ENCODE results near the gene USF3. TPM values are rescaled to one million over a fixed set of nuclear protein-coding genes. Genes with fewer than 3 reads are reported as not detected.

Gene USF3
- total and polyA plus RNA-seq, 2 of the 13 experiments (the other 11 are each of a cell fraction or from before 2014, with no cell fraction given), result 6.3 to 15.2 TPM

- TF ChIP-seq ZNF326 (CRISPR knock-in tag; IDR thresholded peaks at IDR 0.05; ENCODE audit: borderline replicate concordance) (no peak), SP1 (IDR thresholded peaks at IDR 0.05) (no peak), SP1 (CRISPR knock-in tag; IDR thresholded peaks at IDR 0.05) (peak; percentile 90), ZNF639 (CRISPR knock-in tag; conservative IDR thresholded peaks at IDR 0.05) (no peak; the same call in 1 of the 2 replicates), TRIM24 (CRISPR knock-in tag; IDR thresholded peaks at IDR 0.05) (no peak), ZNF660 (CRISPR knock-in tag; IDR thresholded peaks at IDR 0.05; ENCODE audit: borderline replicate concordance, low read depth) (no peak), ETV5 (CRISPR knock-in tag; IDR thresholded peaks at IDR 0.05; ENCODE audit: borderline replicate concordance) (peak; percentile 22; the same call in 1 of the 2 replicates), NFIC (IDR thresholded peaks at IDR 0.05; ENCODE audit: low read length) (no peak), CENPT (CRISPR knock-in tag; IDR thresholded peaks at IDR 0.05; ENCODE audit: low read depth) (no peak), GABPA (IDR thresholded peaks at IDR 0.05; ENCODE audit: low read depth, low read length) (peak; percentile 63), GABPA (CRISPR knock-in tag; IDR thresholded peaks at IDR 0.05; ENCODE audit: low read depth) (peak; percentile 92), GABPB1 (CRISPR knock-in tag; IDR thresholded peaks at IDR 0.05) (peak; percentile 86), ATF1 (CRISPR knock-in tag; IDR thresholded peaks at IDR 0.05) (peak; percentile 79), TEAD3 (CRISPR knock-in tag; optimal IDR thresholded peaks at IDR 0.05; ENCODE audit: borderline replicate concordance) (peak; percentile 27), KDM2A (CRISPR knock-in tag; IDR thresholded peaks at IDR 0.05; ENCODE audit: borderline replicate concordance, low read depth) (no peak), SP5 (CRISPR knock-in tag; IDR thresholded peaks at IDR 0.05; ENCODE audit: borderline replicate concordance, low read depth) (peak; percentile 83), CEBPZ (IDR thresholded peaks at IDR 0.05; ENCODE audit: low read length) (peak; percentile 57; the same call in 1 of the 2 replicates), SSRP1 (CRISPR knock-in tag; IDR thresholded peaks at IDR 0.05) (0 out of 2 replicates have a peak, but pooled peaks have one; percentile 25), EHMT2 (IDR thresholded peaks at IDR 0.05; ENCODE audit: borderline replicate concordance, low read depth, low read length) (no peak), MNT (IDR thresholded peaks at IDR 0.05) (0 out of 2 replicates have a peak, but pooled peaks have one; percentile 10), MAX (IDR thresholded peaks at IDR 0.05) (peak; percentile 52; the same call in 1 of the 2 replicates), BRD4 (CRISPR knock-in tag; IDR thresholded peaks at IDR 0.05) (0 out of 2 replicates have a peak, but pooled peaks have one; percentile 22), KDM5B (CRISPR knock-in tag; IDR thresholded peaks at IDR 0.05; ENCODE audit: borderline replicate concordance) (peak; percentile 41; the same call in 1 of the 2 replicates), MBNL3 (CRISPR knock-in tag; conservative IDR thresholded peaks at IDR 0.05) (no peak), MAF1 (CRISPR knock-in tag; IDR thresholded peaks at IDR 0.05; ENCODE audit: borderline replicate concordance) (no peak), ZNF12 (CRISPR knock-in tag; IDR thresholded peaks at IDR 0.05) (no peak)
Measured at GRCh38 chr3:113696658-113697499, 437 bp upstream of the USF3 start (continued).
